ENCODE data around the gene TGFB2.

GRCh38 chr1:218474128-218474527 lies 129.0 kb downstream of the TGFB2 start:
- TF ChIP-seq TP53 (CRISPR knock-in tag; IDR thresholded peaks at IDR 0.05) (no peak), ZBTB43 (CRISPR knock-in tag; IDR thresholded peaks at IDR 0.05) (no peak), HMGXB4 (CRISPR knock-in tag; IDR thresholded peaks at IDR 0.05) (no peak), CTCF (IDR thresholded peaks at IDR 0.05) (no peak), CREM (CRISPR knock-in tag; IDR thresholded peaks at IDR 0.05) (no peak), SP1 (CRISPR knock-in tag; conservative IDR thresholded peaks at IDR 0.05) (no peak), FOXP4 (CRISPR knock-in tag; IDR thresholded peaks at IDR 0.05) (no peak), CBFB (CRISPR knock-in tag; IDR thresholded peaks at IDR 0.05; ENCODE audit: low read depth) (no peak), NFE2L1 (CRISPR knock-in tag; IDR thresholded peaks at IDR 0.05) (no peak), JUN (CRISPR knock-in tag; IDR thresholded peaks at IDR 0.05) (no peak), KAT7 (CRISPR knock-in tag; IDR thresholded peaks at IDR 0.05; ENCODE audit: borderline replicate concordance) (no peak), STAT6 (CRISPR knock-in tag; conservative IDR thresholded peaks at IDR 0.05; ENCODE audit: low read depth) (no peak), TEAD4 (CRISPR knock-in tag; IDR thresholded peaks at IDR 0.05) (no peak), MAX (CRISPR knock-in tag; IDR thresholded peaks at IDR 0.05) (no peak)

Measured in WTC11 (cell line).